CD4-positive, alpha-beta T cell treated with Interleukin-4 for 1 hour (primary cell): ENCODE results near the gene MBLAC1.

ENCODE experiments used
- DNase-seq, 2 donors: peaks; one replicate each; pipeline ENCODE4 v3.0.0-alpha.2; 2020 to 2022

Gene MBLAC1

GRCh38 chr7:100098913-100099312 is 27.9 kb upstream of the MBLAC1 start:
- no peak for DNase-seq

GRCh38 chr7:100099452-100099851 is 27.3 kb upstream of the MBLAC1 start:
- DNase-seq = no peak

GRCh38 chr7:100100420-100101015 is 26.2 kb upstream of the MBLAC1 start:
- DNase-seq = peak; percentile 83 to 90

- peak; percentile 97 for DNase-seq
These were observed 25.5 kb upstream of the MBLAC1 start, which contains the start of the genes AP4M1 and MCM7 for GRCh38 chr7:100101016-100101862. Gene AP4M1, plus strand, starts transcription at chr7:100101643. Its CDS starts 72 bp downstream, at chr7:100101715. Gene MCM7, minus strand, starts transcription at chr7:100101397. Its CDS starts 103 bp downstream, at chr7:100101294.

GRCh38 chr7:100102950-100103840 is 23.6 kb upstream of the MBLAC1 start:
- no peak for DNase-seq

GRCh38 chr7:100105534-100105933 is 21.2 kb upstream of the MBLAC1 start:
- DNase-seq = no peak

- no peak for DNase-seq
These were observed 20.1 kb upstream of the MBLAC1 start for GRCh38 chr7:100106633-100107032.

- no peak for DNase-seq
These were observed 19.5 kb upstream of the MBLAC1 start for GRCh38 chr7:100107125-100107737.

GRCh38 chr7:100107890-100108289 is 18.9 kb upstream of the MBLAC1 start:
- no peak for DNase-seq

GRCh38 chr7:100109521-100110163 is 17.1 kb upstream of the MBLAC1 start:
- no peak for DNase-seq

- no peak for DNase-seq
These were observed 15.6 kb upstream of the MBLAC1 start for GRCh38 chr7:100111156-100111555.

- no peak for DNase-seq
These were observed 14.9 kb upstream of the MBLAC1 start for GRCh38 chr7:100111914-100112313.

- no peak for DNase-seq
These were observed 11.7 kb upstream of the MBLAC1 start for GRCh38 chr7:100115026-100115425.

- no peak for DNase-seq
These were observed 8.2 kb upstream of the MBLAC1 start for GRCh38 chr7:100118388-100119071.

- peak; percentile 94 to 96 for DNase-seq
These were observed 7.4 kb upstream of the MBLAC1 start, which contains the start of the genes CNPY4 and TAF6 for GRCh38 chr7:100119072-100119969. Gene CNPY4, plus strand, starts transcription at chr7:100119634. Its CDS starts 111 bp downstream, at chr7:100119745. Gene TAF6, minus strand, starts transcription at chr7:100119358. Its CDS starts 5,149 bp downstream, at chr7:100114209.

- peak; percentile 69 to 80 for DNase-seq
These were observed 6.6 kb upstream of the MBLAC1 start for GRCh38 chr7:100119970-100120732.

GRCh38 chr7:100120733-100121036 is 6.1 kb upstream of the MBLAC1 start:
- DNase-seq = no peak

- no peak for DNase-seq
These were observed 4.7 kb upstream of the MBLAC1 start for GRCh38 chr7:100122067-100122466.

GRCh38 chr7:100122568-100122967 is 4.2 kb upstream of the MBLAC1 start:
- DNase-seq = no peak
